ENCODE measurements around the gene LDLRAD3.

- no peak for TF ChIP-seq EZH2 (IDR thresholded peaks at IDR 0.05; ENCODE audit: low read length, unreplicated experiment)
- TF ChIP-seq, protein P1, sequence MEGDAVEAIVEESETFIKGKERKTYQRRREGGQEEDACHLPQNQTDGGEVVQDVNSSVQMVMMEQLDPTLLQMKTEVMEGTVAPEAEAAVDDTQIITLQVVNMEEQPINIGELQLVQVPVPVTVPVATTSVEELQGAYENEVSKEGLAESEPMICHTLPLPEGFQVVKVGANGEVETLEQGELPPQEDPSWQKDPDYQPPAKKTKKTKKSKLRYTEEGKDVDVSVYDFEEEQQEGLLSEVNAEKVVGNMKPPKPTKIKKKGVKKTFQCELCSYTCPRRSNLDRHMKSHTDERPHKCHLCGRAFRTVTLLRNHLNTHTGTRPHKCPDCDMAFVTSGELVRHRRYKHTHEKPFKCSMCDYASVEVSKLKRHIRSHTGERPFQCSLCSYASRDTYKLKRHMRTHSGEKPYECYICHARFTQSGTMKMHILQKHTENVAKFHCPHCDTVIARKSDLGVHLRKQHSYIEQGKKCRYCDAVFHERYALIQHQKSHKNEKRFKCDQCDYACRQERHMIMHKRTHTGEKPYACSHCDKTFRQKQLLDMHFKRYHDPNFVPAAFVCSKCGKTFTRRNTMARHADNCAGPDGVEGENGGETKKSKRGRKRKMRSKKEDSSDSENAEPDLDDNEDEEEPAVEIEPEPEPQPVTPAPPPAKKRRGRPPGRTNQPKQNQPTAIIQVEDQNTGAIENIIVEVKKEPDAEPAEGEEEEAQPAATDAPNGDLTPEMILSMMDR (conservative IDR thresholded peaks at IDR 0.05; ENCODE audit: low read depth, low read length), result no peak
Measured at GRCh38 chr11:36089920-36090319, 146.1 kb downstream of the LDLRAD3 start.

Measured in PC-3 (cell line).